Activated CD4-positive, alpha-beta T cell treated with anti-CD3 and anti-CD28 coated beads, Interleukin-2, amount 10 ng/mL, durations not matched to agents 24 days and 14 days (primary cell): Measurements from ENCODE around the gene SLC6A11. TPM values are rescaled to one million over a fixed set of nuclear protein-coding genes. Genes with fewer than 3 reads are reported as not detected.

Experiments used
- DNase-seq: peaks from one replicate; pipeline ENCODE4 v3.0.0; 2022
- H3K27ac Mint-ChIP-seq: one replicate; pipeline ENCODE4 v1.8.0; 2022; ENCODE audit warnings: mild to moderate bottlenecking, mixed read lengths
- H3K27me3 Mint-ChIP-seq: one replicate; pipeline ENCODE4 v1.8.0; 2022; ENCODE audit warnings: mixed read lengths
- H3K36me3 Mint-ChIP-seq: one replicate; pipeline ENCODE4 v1.8.0; 2022; ENCODE audit warnings: low read depth, mild to moderate bottlenecking, mixed read lengths
- H3K4me1 Mint-ChIP-seq: one replicate; pipeline ENCODE4 v1.8.0; 2021; ENCODE audit warnings: mixed read lengths
- H3K4me3 Mint-ChIP-seq: one replicate; pipeline ENCODE4 v1.8.0; 2022; ENCODE audit warnings: mild to moderate bottlenecking, moderate library complexity, mixed read lengths
- H3K9me3 Mint-ChIP-seq: one replicate; pipeline ENCODE4 v1.8.0; 2021; ENCODE audit warnings: mixed read lengths
- intact Hi-C: fragments of 100-400 bp; cut with micrococcal nuclease; formaldehyde crosslinking; loops from one replicate; pipeline ENCODE4 v1.15.1; 2023
- total RNA-seq: library from RNA; stranded (reverse); gene quantifications from 2 replicates; pipeline ENCODE4 v1.2.3, GENCODE V29; 2022

SLC6A11 gene
- total RNA-seq, 1 donor from 2014 or later: not detected

- H3K9me3 Mint-ChIP-seq: no peaks in the 10 kb centered on the region
- intact Hi-C loops: no loop called here
- no peak for DNase-seq
- no peaks in the 10 kb centered on the region for H3K36me3 Mint-ChIP-seq
- H3K27me3 Mint-ChIP-seq: peaks cover 4% of the 10 kb centered on the region
- H3K27ac Mint-ChIP-seq: no peak overlapping the region
- no peaks in the 10 kb centered on the region for H3K4me1 Mint-ChIP-seq
- no peak overlapping the region for H3K4me3 Mint-ChIP-seq
Observed at GRCh38 chr3:10808974-10809373, 7.1 kb upstream of the SLC6A11 start.

DNA sequence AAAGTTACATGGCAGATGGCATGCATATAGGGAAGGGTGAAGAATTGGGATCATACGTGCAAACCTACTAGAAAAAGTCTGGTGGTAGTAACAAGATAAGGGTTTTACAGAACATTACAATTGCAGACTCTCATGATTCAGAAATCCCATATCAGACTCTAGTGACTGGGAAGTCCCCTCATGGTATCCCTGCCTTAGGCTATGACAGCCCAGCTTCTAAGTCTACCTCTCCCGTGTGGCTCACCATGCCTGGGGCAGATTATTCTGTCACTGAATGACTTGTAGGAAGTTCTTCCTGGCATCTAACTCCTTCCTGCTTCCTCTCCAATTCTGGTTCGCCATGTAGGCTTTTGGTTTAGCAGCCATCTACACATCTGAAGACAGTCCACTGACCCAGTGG is 5.7 kb upstream of the SLC6A11 start:
- Mint-ChIP-seq H3K9me3 (no peaks in the 10 kb centered on the region), H3K4me3 (no peak overlapping the region), H3K27me3 (peaks cover 14% of the 10 kb centered on the region), H3K4me1 (no peaks in the 10 kb centered on the region), H3K27ac (no peak overlapping the region), H3K36me3 (peaks cover 1% of the 10 kb centered on the region)
- intact Hi-C loops: no loop called here
- no peak for DNase-seq

- DNase-seq: no peak
- Mint-ChIP-seq H3K27me3 (peaks cover 27% of the 10 kb centered on the region), H3K4me1 (no peaks in the 10 kb centered on the region), H3K9me3 (no peaks in the 10 kb centered on the region), H3K4me3 (no peak overlapping the region), H3K27ac (no peak overlapping the region), H3K36me3 (peaks cover 1% of the 10 kb centered on the region)
- intact Hi-C loops: no loop called here
Observed at GRCh38 chr3:10813425-10813824, 2.6 kb upstream of the SLC6A11 start.

DNA sequence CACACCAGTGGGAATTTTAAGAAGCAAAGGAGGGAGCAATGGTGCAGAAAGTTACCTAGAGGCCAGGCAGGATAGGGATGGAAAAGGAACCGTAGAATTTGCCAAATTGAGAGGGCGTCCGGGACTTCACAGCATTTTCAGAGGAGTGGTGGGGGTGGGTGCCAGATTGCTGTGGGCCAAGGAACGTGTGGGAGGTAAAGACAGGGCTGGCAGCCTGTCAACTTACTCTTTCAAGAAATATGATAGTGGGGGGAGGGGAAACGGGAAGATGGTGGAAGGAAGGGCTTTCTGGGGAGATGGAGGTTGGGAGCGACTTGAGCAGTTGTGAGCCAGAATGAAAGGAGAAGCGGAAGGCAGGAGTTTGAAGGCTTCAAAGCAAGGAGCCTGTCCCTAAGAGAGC is 1.4 kb upstream of the SLC6A11 start:
- Mint-ChIP-seq H3K4me3 (no peak overlapping the region), H3K27ac (no peak overlapping the region), H3K9me3 (no peaks in the 10 kb centered on the region), H3K4me1 (no peaks in the 10 kb centered on the region), H3K36me3 (peaks cover 1% of the 10 kb centered on the region), H3K27me3 (peaks cover 34% of the 10 kb centered on the region)
- intact Hi-C loops: no loop called here
- no peak for DNase-seq

DNA sequence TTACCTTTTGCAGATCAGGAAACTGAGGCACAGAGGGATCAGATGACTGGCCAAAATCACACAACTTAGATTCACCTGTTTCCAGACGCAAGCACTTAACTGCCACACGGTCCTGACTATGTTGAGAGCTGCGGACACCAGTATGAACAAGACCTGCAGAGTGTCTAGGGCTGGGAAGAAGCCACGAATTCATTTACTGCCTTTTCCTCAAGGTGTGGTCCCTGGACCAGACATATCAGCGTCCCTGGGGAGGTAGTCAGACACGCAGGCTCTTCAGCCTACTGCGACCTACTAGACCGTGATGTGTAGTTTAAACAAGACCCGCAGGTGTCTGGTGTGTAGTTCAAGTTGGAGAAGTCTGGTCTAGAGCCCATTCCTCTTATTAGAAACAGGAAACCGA is 541 bp upstream of the SLC6A11 start:
- no peak for DNase-seq
- H3K27me3 Mint-ChIP-seq: peaks cover 34% of the 10 kb centered on the region
- H3K4me1 Mint-ChIP-seq: no peaks in the 10 kb centered on the region
- intact Hi-C loops: no loop called here
- no peak overlapping the region for H3K4me3 Mint-ChIP-seq
- H3K9me3 Mint-ChIP-seq: no peaks in the 10 kb centered on the region
- H3K27ac Mint-ChIP-seq: no peak overlapping the region
- peaks cover 1% of the 10 kb centered on the region for H3K36me3 Mint-ChIP-seq

DNA sequence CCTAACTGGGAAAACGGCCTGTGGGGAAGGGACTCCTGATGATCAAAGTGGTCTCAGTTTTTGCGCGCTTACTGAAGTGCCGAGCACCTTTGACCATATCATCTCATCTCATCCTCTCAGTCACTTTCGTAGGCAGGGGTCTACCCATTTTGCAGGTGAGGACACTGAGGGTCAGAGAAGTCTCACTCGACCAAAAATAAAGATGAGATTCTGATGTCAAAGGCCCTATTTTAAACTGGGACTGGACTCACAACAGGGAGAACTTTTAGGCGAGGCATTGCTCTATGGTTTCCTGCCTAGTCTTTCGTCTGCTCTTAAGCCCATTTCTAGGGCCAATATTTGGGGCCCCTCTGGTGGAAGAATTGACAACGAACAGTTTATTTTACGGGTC is 830 bp downstream of the SLC6A11 start:
- Mint-ChIP-seq H3K4me3 (no peak overlapping the region), H3K27me3 (peaks cover 41% of the 10 kb centered on the region), H3K4me1 (no peaks in the 10 kb centered on the region), H3K9me3 (no peaks in the 10 kb centered on the region), H3K36me3 (peaks cover 1% of the 10 kb centered on the region), H3K27ac (no peak overlapping the region)
- intact Hi-C loops: no loop called here
- no peak for DNase-seq

DNA sequence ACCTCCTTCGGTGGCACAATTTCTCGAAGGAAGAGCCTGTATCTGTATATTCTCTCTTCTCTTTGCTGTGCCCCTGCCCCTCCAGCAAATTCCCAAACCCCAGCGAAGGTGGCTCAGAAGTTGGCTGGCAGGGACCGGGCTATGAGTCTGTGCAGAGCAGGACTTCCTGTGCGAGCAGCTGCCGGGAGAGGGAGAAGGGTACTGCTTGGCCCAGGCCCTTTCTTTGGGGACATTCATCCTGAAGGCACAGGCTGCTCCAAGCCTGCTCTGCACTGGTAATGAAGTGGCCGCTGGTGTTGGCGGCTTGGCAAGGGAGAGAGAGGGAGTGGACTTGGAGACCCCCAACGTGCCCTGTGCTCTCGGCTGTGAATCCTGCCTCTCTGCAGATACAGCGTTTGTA is 1.5 kb downstream of the SLC6A11 start:
- intact Hi-C loops: no loop called here
- Mint-ChIP-seq H3K27ac (no peak overlapping the region), H3K27me3 (peaks cover 42% of the 10 kb centered on the region), H3K4me3 (no peak overlapping the region), H3K9me3 (no peaks in the 10 kb centered on the region), H3K36me3 (peaks cover 1% of the 10 kb centered on the region), H3K4me1 (no peaks in the 10 kb centered on the region)
- DNase-seq: no peak

DNA sequence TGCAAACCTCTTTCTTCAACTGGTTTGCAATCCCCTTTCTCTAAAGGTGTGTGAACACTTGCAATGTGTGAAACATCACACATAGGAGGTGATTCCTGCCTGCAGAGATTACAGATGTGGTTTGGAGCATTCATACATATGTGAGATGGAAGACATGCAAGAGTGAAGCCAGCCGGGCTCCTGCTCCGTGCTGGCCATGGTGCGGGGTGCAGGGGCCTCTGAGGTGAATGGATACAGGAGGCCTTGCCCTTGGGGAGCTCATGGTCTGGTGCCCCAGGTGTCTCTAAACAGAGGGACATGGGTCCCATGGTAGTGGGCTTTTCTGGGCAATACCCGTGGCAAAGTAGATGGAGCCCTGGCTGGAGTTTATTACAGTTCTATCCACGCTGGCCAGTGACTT is 6.0 kb downstream of the SLC6A11 start:
- intact Hi-C loops: no loop called here
- no peaks in the 10 kb centered on the region for H3K4me1 Mint-ChIP-seq

GRCh38 chr3:10822708-10823515 is 6.9 kb downstream of the SLC6A11 start:
- Mint-ChIP-seq H3K27me3 (peaks cover 22% of the 10 kb centered on the region), H3K36me3 (no peaks in the 10 kb centered on the region), H3K27ac (no peak overlapping the region), H3K4me3 (no peak overlapping the region), H3K9me3 (no peaks in the 10 kb centered on the region), H3K4me1 (no peaks in the 10 kb centered on the region)
- intact Hi-C loops: no loop called here
- DNase-seq: no peak

More for the DNA sequence above, 6.0 kb downstream of the SLC6A11 start:
- Mint-ChIP-seq H3K27me3 (peaks cover 23% of the 10 kb centered on the region), H3K27ac (no peak overlapping the region), H3K36me3 (no peaks in the 10 kb centered on the region), H3K9me3 (no peaks in the 10 kb centered on the region), H3K4me3 (no peak overlapping the region)
- no peak for DNase-seq

DNA sequence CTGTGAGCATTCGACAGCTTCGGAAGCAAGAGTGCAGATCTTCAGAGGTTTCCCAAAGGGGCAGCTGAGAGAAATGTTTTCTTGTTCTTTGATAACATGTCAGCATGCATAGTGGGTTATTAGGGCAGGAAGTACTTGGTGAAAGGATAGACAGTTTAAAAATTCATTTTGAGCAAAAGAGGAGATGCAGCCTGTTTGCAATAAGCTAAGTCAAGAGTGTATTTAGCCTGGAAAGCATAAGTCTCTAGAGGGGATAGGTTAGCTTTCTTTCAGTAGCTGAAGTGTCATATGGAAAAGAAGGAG is 7.4 kb downstream of the SLC6A11 start:
- Mint-ChIP-seq H3K4me3 (no peak overlapping the region), H3K9me3 (no peaks in the 10 kb centered on the region), H3K27me3 (peaks cover 21% of the 10 kb centered on the region), H3K4me1 (no peaks in the 10 kb centered on the region), H3K36me3 (no peaks in the 10 kb centered on the region), H3K27ac (no peak overlapping the region)
- no peak for DNase-seq
- intact Hi-C loops: no loop called here

DNA sequence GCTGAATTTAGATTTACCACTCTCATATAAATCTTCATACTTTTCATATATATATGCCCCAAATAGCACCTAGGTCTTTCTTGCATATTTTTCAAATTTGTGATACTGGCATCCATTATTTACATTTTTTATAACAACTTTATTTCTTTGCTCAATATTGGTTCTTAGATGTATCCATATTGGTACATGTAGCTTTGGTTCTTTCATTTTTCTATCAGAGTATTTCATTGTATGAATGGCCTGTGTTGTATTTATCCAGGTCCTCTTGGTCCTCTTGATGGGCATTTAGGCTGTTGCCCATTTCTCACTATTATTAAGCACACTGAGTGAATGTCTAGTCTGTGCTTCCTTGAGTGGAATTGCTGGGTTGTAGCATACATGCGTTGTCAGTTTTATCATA is 8.4 kb downstream of the SLC6A11 start:
- H3K4me3 Mint-ChIP-seq: no peak overlapping the region
- no peaks in the 10 kb centered on the region for H3K36me3 Mint-ChIP-seq
- no peak for DNase-seq
- H3K9me3 Mint-ChIP-seq: no peaks in the 10 kb centered on the region
- intact Hi-C loops: no loop called here
- no peak overlapping the region for H3K27ac Mint-ChIP-seq
- peaks cover 15% of the 10 kb centered on the region for H3K27me3 Mint-ChIP-seq
- no peaks in the 10 kb centered on the region for H3K4me1 Mint-ChIP-seq

- intact Hi-C loops: no loop called here
- Mint-ChIP-seq H3K4me1 (no peaks in the 10 kb centered on the region), H3K27me3 (peaks cover 7% of the 10 kb centered on the region), H3K36me3 (no peaks in the 10 kb centered on the region), H3K9me3 (no peaks in the 10 kb centered on the region), H3K4me3 (no peak overlapping the region), H3K27ac (no peak overlapping the region)
- DNase-seq: no peak
Observed at GRCh38 chr3:10833855-10834414, 17.9 kb downstream of the SLC6A11 start.

- no peaks in the 10 kb centered on the region for H3K36me3 Mint-ChIP-seq
- no peaks in the 10 kb centered on the region for H3K4me1 Mint-ChIP-seq
- no peak for DNase-seq
- no peaks in the 10 kb centered on the region for H3K9me3 Mint-ChIP-seq
- intact Hi-C loops: no loop called here
- no peak overlapping the region for H3K4me3 Mint-ChIP-seq
- H3K27ac Mint-ChIP-seq: no peak overlapping the region
- H3K27me3 Mint-ChIP-seq: peaks cover 7% of the 10 kb centered on the region
Observed at GRCh38 chr3:10834951-10835350, 18.9 kb downstream of the SLC6A11 start.

DNA sequence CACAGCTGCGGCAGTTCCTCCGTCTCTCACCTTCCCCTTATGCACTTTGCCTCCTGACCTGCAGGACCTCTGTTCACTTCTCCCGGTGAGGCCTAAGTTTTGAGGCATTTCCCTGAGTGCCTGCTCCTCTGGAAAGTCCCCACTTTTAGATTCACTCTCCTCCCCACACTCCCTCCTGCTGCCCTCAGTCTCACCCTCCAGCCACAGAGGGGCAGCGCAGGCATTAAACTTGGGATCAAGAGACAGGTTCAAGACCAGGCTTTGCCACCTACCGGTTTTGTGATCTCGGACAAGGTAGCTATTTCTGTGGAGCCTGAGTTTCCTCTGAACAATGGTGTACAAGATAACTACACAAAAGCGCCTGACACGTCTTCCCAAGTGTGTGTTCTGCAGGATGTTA is 19.4 kb downstream of the SLC6A11 start:
- peaks cover 7% of the 10 kb centered on the region for H3K27me3 Mint-ChIP-seq
- no peak for DNase-seq
- no peaks in the 10 kb centered on the region for H3K4me1 Mint-ChIP-seq
- no peaks in the 10 kb centered on the region for H3K36me3 Mint-ChIP-seq
- H3K4me3 Mint-ChIP-seq: no peak overlapping the region
- no peak overlapping the region for H3K27ac Mint-ChIP-seq
- intact Hi-C loops: no loop called here
- H3K9me3 Mint-ChIP-seq: no peaks in the 10 kb centered on the region

DNA sequence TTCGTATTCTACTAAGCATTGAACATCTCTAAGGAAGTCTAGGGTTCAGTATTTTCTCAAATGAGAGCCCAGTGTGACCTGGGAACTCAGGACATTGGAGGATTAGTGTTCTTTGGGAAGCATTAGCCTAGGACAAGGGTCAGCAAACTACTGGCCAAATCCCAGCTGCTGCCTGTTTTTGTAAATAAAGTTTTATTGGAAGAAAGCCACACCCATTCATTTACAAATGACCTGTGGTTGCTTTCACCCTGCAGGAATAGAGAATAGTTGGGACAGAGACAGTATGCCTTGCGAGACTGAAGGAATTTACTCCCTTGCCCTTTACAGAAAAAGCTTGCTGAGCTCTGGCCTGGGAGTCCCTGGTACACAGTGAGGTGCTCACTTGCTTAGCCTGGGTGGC is 20.6 kb downstream of the SLC6A11 start:
- Mint-ChIP-seq H3K36me3 (no peaks in the 10 kb centered on the region), H3K4me3 (no peak overlapping the region), H3K4me1 (no peaks in the 10 kb centered on the region), H3K9me3 (no peaks in the 10 kb centered on the region), H3K27me3 (peaks cover 7% of the 10 kb centered on the region), H3K27ac (no peak overlapping the region)
- no peak for DNase-seq
- intact Hi-C loops: no loop called here
